Neutrophil (primary cell): ENCODE measurements around the gene RNF123.
A peak's percentile ranks its signal among the peaks of the same experiment; 100 is the strongest.

Experiments used
- H3K27ac ChIP-seq: fragments of 200-600 bp; sonication (generic); 2 replicates; pipeline ENCODE4 v1.5.1; 2016; ENCODE audit warnings: mild to moderate bottlenecking, moderate library complexity
- H3K27me3 ChIP-seq: fragments of 200-600 bp; sonication (generic); 2 replicates; pipeline ENCODE4 v1.6.0; 2016; ENCODE audit warnings: mild to moderate bottlenecking
- H3K36me3 ChIP-seq: fragments of 200-600 bp; sonication (generic); 2 replicates; pipeline ENCODE4 v1.5.1; 2017
- H3K4me1 ChIP-seq, 2 experiments: fragments of 200-600 bp in 1 of 2; sonication (generic) in 1 of 2; 1 replicate in 1 of 2; 2 replicates in 1 of 2; pipeline versions ENCODE4 v1.5.1 to v1.6.1; 2013 to 2016; ENCODE audit warnings: low read depth in 1 of 2, low read length in 1 of 2, mild to moderate bottlenecking in 1 of 2, moderate library complexity in 1 of 2; ENCODE audit not compliant: control insufficient read depth in 1 of 2, insufficient read depth in 1 of 2
- H3K4me3 ChIP-seq, 2 experiments: fragments of 200-600 bp in 1 of 2; sonication (generic) in 1 of 2; 1 replicate in 1 of 2; 2 replicates in 1 of 2; pipeline ENCODE4 v1.5.1; 2013 to 2016; ENCODE audit warnings: low read depth in 1 of 2, low read length in 1 of 2, mild to moderate bottlenecking in 1 of 2, moderate library complexity in 1 of 2
- H3K9me3 ChIP-seq: fragments of 200-600 bp; sonication (generic); 2 replicates; pipeline ENCODE4 v1.5.1; 2016
- TF ChIP-seq, protein P1 (sequence below): fragments of 200-600 bp; sonication (generic); IDR thresholded peaks from 2 replicates; pipeline ENCODE4 v1.5.1; 2016; ENCODE audit warnings: antibody characterized with exemption

Gene RNF123

DNA sequence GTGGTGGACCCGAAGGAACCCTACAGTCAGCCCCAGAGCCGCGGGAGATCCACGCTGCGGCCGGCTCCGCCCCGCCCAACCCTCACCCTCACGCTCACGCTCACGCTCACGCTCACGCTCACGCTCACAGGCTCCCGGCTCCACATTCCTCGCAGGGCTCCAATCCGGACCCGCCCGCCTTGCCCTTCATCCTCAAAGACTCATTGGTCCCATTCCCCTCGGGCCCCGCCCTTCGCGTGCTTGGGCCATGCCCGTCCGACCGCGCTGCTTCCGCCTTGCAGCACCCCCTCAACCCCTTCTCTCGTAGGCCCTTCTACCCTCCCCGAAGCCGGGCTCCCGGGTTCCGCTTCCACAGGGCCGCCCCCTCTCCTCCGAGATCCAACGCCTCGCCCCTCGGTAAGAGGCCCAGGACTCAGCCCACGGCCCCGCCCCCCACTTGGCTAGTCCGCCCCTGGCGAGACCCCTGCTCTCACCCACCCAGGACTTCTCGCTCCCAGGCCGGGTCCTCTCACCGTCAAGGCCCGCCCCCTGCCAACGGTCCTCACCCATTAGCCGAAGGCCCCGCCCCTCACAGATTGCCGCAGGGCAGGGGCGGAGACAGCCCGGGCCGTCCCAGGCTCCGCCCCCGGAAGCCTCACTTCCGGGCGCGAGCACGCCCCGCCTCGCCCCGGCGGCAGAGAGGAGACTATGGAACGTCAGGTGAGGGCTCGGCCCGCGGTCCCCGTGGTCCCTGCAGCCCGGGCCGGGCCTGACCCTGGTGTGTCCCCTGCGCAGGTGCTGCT lies 15.5 kb upstream of the RNF123 start, which contains the start of gene APEH:
Gene APEH, plus strand, starts transcription at position 637 of the 782 bp plus-strand sequence. Its CDS starts 51 bp downstream, at position 688.
- Histone ChIP-seq H3K9me3 (no peaks in the 10 kb centered on the region), H3K4me1 (peaks cover 19 to 20% of the 10 kb centered on the region in 2 experiments)

DNA sequence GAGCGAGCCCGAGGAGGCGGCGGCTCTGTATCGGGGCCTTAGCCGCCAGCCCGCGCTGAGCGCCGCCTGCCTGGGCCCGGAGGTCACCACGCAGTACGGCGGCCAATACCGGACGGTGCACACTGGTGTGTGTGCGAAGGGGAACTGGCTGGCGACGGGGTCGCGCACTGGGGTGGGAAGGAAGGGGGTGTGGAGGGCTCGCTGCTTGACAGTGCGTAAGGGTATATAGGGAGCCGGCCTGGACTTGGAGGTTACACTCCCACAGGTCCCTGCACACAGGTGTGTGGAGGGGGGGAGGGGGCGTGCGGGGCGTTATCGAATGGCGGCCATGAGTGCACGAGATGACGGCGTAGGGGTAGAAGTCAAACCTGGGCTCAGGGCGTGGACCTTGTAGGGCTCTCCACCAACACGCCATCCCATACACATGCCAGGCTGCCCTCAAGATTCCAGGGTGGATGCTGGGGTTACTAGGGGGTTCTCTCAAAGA lies 14.8 kb upstream of the RNF123 start:
- Histone ChIP-seq H3K4me3 (peak overlapping the region; percentile 87 to 94), H3K9me3 (no peaks in the 10 kb centered on the region), H3K4me1 (peaks cover 19 to 20% of the 10 kb centered on the region in 2 experiments), H3K36me3 (peaks cover 40% of the 10 kb centered on the region), H3K27me3 (peaks cover 4% of the 10 kb centered on the region), H3K27ac (peak overlapping the region; percentile 93)
- TF ChIP-seq, protein P1, sequence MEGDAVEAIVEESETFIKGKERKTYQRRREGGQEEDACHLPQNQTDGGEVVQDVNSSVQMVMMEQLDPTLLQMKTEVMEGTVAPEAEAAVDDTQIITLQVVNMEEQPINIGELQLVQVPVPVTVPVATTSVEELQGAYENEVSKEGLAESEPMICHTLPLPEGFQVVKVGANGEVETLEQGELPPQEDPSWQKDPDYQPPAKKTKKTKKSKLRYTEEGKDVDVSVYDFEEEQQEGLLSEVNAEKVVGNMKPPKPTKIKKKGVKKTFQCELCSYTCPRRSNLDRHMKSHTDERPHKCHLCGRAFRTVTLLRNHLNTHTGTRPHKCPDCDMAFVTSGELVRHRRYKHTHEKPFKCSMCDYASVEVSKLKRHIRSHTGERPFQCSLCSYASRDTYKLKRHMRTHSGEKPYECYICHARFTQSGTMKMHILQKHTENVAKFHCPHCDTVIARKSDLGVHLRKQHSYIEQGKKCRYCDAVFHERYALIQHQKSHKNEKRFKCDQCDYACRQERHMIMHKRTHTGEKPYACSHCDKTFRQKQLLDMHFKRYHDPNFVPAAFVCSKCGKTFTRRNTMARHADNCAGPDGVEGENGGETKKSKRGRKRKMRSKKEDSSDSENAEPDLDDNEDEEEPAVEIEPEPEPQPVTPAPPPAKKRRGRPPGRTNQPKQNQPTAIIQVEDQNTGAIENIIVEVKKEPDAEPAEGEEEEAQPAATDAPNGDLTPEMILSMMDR, result no peak

More for the DNA sequence above, 15.5 kb upstream of the RNF123 start, which contains the start of gene APEH:
- peak within 1 kb of the TSS; percentile 87 to 94 for H3K4me3 ChIP-seq
- H3K27ac ChIP-seq, result peak within 1 kb of the TSS; percentile 93
- TF ChIP-seq, protein P1, result peak; percentile 38
- peaks cover 33% of the 10 kb centered on the region for H3K36me3 ChIP-seq
- H3K27me3 ChIP-seq, result peaks cover 10% of the 10 kb centered on the region

DNA sequence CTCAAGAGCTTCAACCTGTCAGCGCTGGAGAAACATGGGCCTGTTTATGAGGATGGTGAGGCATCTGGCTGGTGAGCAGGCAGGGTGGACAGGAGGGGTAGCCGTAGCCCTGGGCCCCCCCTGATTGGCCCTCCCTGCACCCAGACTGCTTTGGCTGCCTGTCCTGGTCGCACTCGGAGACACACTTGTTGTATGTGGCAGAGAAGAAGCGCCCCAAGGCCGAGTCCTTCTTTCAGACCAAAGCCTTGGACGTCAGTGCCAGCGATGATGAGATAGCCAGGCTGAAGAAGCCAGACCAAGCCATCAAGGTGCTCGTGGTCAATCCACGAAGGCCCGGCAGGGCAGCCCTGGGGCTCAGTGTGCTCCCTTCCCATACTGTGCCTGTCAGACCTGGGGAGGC lies 13.4 kb upstream of the RNF123 start:
- TF ChIP-seq, protein P1, result no peak
- no peak overlapping the region for H3K27ac ChIP-seq
- H3K36me3 ChIP-seq, result peaks cover 53% of the 10 kb centered on the region
- H3K27me3 ChIP-seq, result no peaks in the 10 kb centered on the region
- peaks cover 19 to 20% of the 10 kb centered on the region in 2 experiments for H3K4me1 ChIP-seq
- no peak overlapping the region for H3K4me3 ChIP-seq
- no peaks in the 10 kb centered on the region for H3K9me3 ChIP-seq

DNA sequence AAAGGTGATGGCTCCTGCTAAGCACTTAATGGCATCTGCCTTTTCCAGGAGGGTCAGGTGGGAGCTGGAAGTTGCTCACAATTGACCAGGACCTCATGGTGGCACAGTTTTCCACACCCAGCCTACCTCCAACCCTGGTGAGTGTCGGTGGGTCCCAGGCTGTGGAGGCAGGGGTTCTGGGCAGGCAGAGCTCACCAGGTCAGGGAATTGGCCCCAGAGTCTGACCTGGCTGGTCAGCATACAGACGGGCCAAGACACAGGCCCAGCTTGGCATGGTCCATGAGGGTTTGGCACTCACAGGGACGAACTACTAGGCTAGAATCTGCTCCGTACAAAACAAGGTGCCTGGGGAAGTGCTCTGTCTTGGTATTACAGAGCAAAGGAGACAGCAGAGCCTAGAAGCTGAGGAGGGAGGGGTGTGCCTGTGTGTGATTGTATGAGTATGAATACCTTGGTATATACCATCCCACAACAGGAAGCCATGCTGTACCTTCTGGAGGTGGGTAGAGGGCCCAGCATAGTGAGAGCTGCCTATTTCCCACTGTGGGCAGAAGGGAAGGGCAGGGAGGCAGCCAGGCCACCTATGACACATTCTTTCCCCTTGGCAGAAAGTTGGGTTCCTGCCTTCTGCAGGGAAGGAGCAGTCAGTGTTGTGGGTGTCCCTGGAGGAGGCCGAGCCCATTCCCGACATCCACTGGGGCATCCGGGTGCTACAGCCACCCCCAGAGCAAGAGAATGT lies 8.7 kb upstream of the RNF123 start:
- TF ChIP-seq, protein P1, result no peak
- Histone ChIP-seq H3K4me3 (no peak overlapping the region), H3K4me1 (no peaks in the 10 kb centered on the region)

DNA sequence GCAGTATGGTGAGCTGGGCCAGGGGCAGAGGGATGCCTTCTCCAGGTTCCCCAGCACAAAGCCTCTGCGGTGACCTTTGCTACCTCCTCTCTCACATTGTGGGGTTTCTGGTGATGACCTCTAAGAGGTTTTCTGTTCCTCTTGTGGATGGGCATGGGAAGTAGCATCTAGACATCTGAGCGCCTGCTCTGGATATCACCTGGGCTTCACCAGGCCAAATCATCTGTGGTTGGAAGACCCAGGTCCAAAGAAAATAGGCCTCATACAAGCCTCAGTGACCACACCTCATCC lies 8.2 kb upstream of the RNF123 start:
- TF ChIP-seq, protein P1, result no peak
- Histone ChIP-seq H3K27ac (no peak overlapping the region), H3K4me1 (peaks cover 0 to under 1% of the 10 kb centered on the region in 2 experiments), H3K27me3 (peaks cover 17% of the 10 kb centered on the region), H3K36me3 (peaks cover 90% of the 10 kb centered on the region), H3K9me3 (no peaks in the 10 kb centered on the region), H3K4me3 (no peak overlapping the region)

More for the DNA sequence above, 8.7 kb upstream of the RNF123 start:
- H3K27ac ChIP-seq, result no peak overlapping the region
- no peaks in the 10 kb centered on the region for H3K9me3 ChIP-seq
- peaks cover 12% of the 10 kb centered on the region for H3K27me3 ChIP-seq
- H3K36me3 ChIP-seq, result peaks cover 95% of the 10 kb centered on the region
